Mucosa of descending colon (tissue), 3 donors: ENCODE results near the gene PDZK1IP1. TPM values are rescaled to one million over a fixed set of nuclear protein-coding genes. Genes with fewer than 3 reads are reported as not detected.

Source experiments
- ATAC-seq: fragments of 200-7000 bp; cut with Tn5 transposase; one replicate; pipeline ENCODE4 v1.9.1; 2020; ENCODE audit warnings: mild to moderate bottlenecking, moderate library complexity
- DNase-seq, 3 donors: peaks; one replicate each; pipeline ENCODE4 v3.0.0-alpha.2; 2020
- H3K36me3 ChIP-seq: fragments of 200-600 bp; one replicate; pipeline ENCODE4 v1.8.0; 2021; ENCODE audit warnings: low read depth, mild to moderate bottlenecking
- H3K4me1 ChIP-seq: fragments of 200-600 bp; one replicate; pipeline ENCODE4 v1.8.0; 2021; ENCODE audit warnings: low read depth, mild to moderate bottlenecking
- H3K4me3 ChIP-seq: fragments of 200-600 bp; one replicate; pipeline ENCODE4 v1.8.0; 2021; ENCODE audit warnings: mild to moderate bottlenecking
- H3K9me3 ChIP-seq: fragments of 200-600 bp; one replicate; pipeline ENCODE4 v1.8.0; 2021; ENCODE audit warnings: mild to moderate bottlenecking
- CTCF ChIP-seq: fragments of 200-600 bp; IDR thresholded peaks from one replicate; pipeline ENCODE4 v1.8.0; 2022; ENCODE audit warnings: antibody characterized with exemption, mild to moderate bottlenecking
- intact Hi-C, 2 donors: fragments of 100-400 bp; cut with DNase I in 1 of 2; cut with micrococcal nuclease in 1 of 2; formaldehyde crosslinking; loops; one replicate each; pipeline versions ENCODE4 v1.11.0 to v1.11.1; 2022; cut with DNase I, micrococcal nuclease
- long read RNA-seq, 2 donors: library from polyadenylated mRNA; unstranded; transcript quantifications; one replicate each; pipeline ENCODE4 v2.0.0, GENCODE V29; 2019 to 2021
- total RNA-seq, 3 donors: library from RNA; stranded (reverse); fragmentation: NEBNext Ultra II Directional in 2 of 3; extraction: Animal tissue kit (Norgen Biotek cat#: 25700) in 2 of 3; gene quantifications; one replicate each; pipeline versions ENCODE4 v1.2.1 to v1.2.4, GENCODE V29; 2021 to 2023
- donor health status: DM: no; HTN: no; CAD: no; lungs with moderate emphysema.
- donor health status: DM: no; HTN: no; CAD: no.
- donor health status: DM: no; HTN: yes; CAD: no.

PDZK1IP1 gene
- 100 to 1,000 TPM in 1 of 3 donors, 10 to 100 TPM in 2; 40.9 to 173 (median 64.4) TPM for total RNA-seq
- long read RNA-seq, donor 1, transcript PDZK1IP1-201 (4 exons, 846 nt): major isoform, 17 of 18 reads
- long read RNA-seq, donor 1, partial matches to known transcripts: 0 of 18 reads
- long read RNA-seq, donor 1, other reads (novel, unspliced or antisense): 1 of 18 reads
- long read RNA-seq, donor 2, transcript PDZK1IP1-201 (4 exons, 846 nt): major isoform, 116 of 137 reads
- long read RNA-seq, donor 2, partial matches to known transcripts: 0 of 137 reads
- long read RNA-seq, donor 2, other reads (novel, unspliced or antisense): 21 of 137 reads

- H3K36me3 ChIP-seq: no peaks in the 10 kb centered on the region
- intact Hi-C loops: loop anchor here in 1 of 2 donors (10.0 kb wide), 1 partner anchor 525 kb away; no protein-coding TSS in a partner anchor
- H3K9me3 ChIP-seq: no peaks in the 10 kb centered on the region
- TF ChIP-seq CTCF: no peak
- no peak within 1 kb of the TSS for H3K4me3 ChIP-seq
- DNase-seq (peak; percentile 86 to 89 (median 87)), ATAC-seq (peak; percentile 77)
- peaks cover 23% of the 10 kb centered on the region for H3K4me1 ChIP-seq
Observed at GRCh38 chr1:47189844-47190508, at the start of gene PDZK1IP1. Gene PDZK1IP1, minus strand, starts transcription at chr1:47190036. Its CDS starts 104 bp downstream, at chr1:47189932.

GRCh38 chr1:47238935-47239592 is 49.2 kb upstream of the PDZK1IP1 start:
- Histone ChIP-seq H3K9me3 (no peaks in the 10 kb centered on the region), H3K4me1 (no peaks in the 10 kb centered on the region), H3K4me3 (no peak overlapping the region), H3K36me3 (no peaks in the 10 kb centered on the region)
- ATAC-seq (no peak), DNase-seq (no peak)
- no peak for TF ChIP-seq CTCF
- intact Hi-C loops: no loop called here

- Histone ChIP-seq H3K4me3 (no peak overlapping the region), H3K36me3 (no peaks in the 10 kb centered on the region), H3K4me1 (peaks cover 11% of the 10 kb centered on the region), H3K9me3 (no peaks in the 10 kb centered on the region)
- TF ChIP-seq CTCF: no peak
- intact Hi-C loops: no loop called here
- DNase-seq (no peak), ATAC-seq (no peak)
Observed at GRCh38 chr1:47235806-47236205, 46.0 kb upstream of the PDZK1IP1 start.

GRCh38 chr1:47235241-47235681 is 45.4 kb upstream of the PDZK1IP1 start:
- no peak for TF ChIP-seq CTCF
- DNase-seq: peak in 1 of 3 donors; percentile 65
- intact Hi-C loops: no loop called here
- no peak overlapping the region for H3K4me3 ChIP-seq
- H3K36me3 ChIP-seq: no peaks in the 10 kb centered on the region
- ATAC-seq: no peak
- H3K4me1 ChIP-seq: peaks cover 11% of the 10 kb centered on the region
- H3K9me3 ChIP-seq: no peaks in the 10 kb centered on the region

- no peak for TF ChIP-seq CTCF
- intact Hi-C loops: no loop called here
- no peak overlapping the region for H3K4me3 ChIP-seq
- no peak for DNase-seq
- H3K36me3 ChIP-seq: no peaks in the 10 kb centered on the region
- no peaks in the 10 kb centered on the region for H3K9me3 ChIP-seq
- peaks cover 11% of the 10 kb centered on the region for H3K4me1 ChIP-seq
- no peak for ATAC-seq
Observed at GRCh38 chr1:47233186-47233585, 43.4 kb upstream of the PDZK1IP1 start.
